Upper lobe of left lung (tissue), 4 donors: ENCODE measurements around the gene RAMAC.

Source experiments
- EP300 ChIP-seq, 4 donors: sonication (generic); formaldehyde crosslinking; IDR thresholded peaks; one replicate each; pipeline ENCODE4 v1.5.1; 2017; ENCODE audit warnings: antibody characterized with exemption in 4 of 4, control low read depth in 2 of 4
- POLR2A ChIP-seq, 4 donors: fragments of 450-650 bp; IDR thresholded peaks; one replicate each; pipeline ENCODE4 v1.5.1; 2016 to 2017; ENCODE audit warnings: antibody characterized with exemption in 4 of 4, mild to moderate bottlenecking in 2 of 4
- POLR2AphosphoS5 ChIP-seq, 2 donors: sonication (generic); formaldehyde crosslinking; IDR thresholded peaks; one replicate each; pipeline ENCODE4 v1.5.1; 2017; ENCODE audit warnings: antibody characterized with exemption in 2 of 2
- TF ChIP-seq, protein P1 (sequence below), 6 experiments: fragments of 450-650 bp in 4 of 6; fragments of 200-600 bp in 2 of 6; sonication (generic) in 2 of 6; IDR thresholded peaks; one replicate each; pipeline ENCODE4 v1.5.1; 2016 to 2019; ENCODE audit warnings: antibody characterized with exemption in 6 of 6

DNA sequence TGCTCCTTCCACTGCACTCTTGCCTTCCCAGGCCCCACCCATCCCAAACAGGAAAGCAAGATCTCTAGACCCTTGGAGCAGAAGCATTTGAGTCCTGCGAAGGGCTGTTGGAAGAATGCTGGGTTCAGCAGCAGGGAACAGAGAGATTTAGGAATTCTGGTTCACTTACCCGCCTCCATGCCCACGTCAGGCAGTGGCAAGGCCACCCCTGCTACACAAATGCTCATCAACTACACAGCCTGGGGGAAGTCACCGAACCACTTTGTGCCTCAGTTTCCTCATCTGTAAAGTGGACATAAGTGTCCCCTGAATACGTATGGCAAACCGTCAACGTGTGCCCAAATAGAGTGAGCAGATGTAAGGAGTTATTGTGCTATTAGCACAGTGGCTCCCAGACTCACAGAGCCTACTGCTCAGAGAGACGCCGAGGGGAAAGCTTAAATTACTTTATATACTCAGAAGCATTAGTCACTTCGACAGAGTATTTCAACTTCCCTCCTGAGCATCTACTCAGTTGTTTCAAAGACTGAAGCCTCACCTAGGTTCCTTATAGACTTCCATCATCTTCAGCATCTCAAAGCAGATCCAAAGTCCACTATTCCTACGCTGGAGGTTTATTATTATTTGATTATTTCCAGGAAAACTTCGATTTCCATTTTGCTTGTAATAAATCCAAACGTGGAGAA is 34.4 kb upstream of the RAMAC start:
- no peak for TF ChIP-seq EP300 (IDR thresholded peaks at IDR 0.05)
- TF ChIP-seq, protein P1, sequence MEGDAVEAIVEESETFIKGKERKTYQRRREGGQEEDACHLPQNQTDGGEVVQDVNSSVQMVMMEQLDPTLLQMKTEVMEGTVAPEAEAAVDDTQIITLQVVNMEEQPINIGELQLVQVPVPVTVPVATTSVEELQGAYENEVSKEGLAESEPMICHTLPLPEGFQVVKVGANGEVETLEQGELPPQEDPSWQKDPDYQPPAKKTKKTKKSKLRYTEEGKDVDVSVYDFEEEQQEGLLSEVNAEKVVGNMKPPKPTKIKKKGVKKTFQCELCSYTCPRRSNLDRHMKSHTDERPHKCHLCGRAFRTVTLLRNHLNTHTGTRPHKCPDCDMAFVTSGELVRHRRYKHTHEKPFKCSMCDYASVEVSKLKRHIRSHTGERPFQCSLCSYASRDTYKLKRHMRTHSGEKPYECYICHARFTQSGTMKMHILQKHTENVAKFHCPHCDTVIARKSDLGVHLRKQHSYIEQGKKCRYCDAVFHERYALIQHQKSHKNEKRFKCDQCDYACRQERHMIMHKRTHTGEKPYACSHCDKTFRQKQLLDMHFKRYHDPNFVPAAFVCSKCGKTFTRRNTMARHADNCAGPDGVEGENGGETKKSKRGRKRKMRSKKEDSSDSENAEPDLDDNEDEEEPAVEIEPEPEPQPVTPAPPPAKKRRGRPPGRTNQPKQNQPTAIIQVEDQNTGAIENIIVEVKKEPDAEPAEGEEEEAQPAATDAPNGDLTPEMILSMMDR (IDR thresholded peaks at IDR 0.05) = no peak
- TF ChIP-seq POLR2A (IDR thresholded peaks at IDR 0.05) = no peak
- TF ChIP-seq POLR2AphosphoS5 (IDR thresholded peaks at IDR 0.05) = no peak
